ENCODE results near the gene TTC34. TPM values are rescaled to one million over a fixed set of nuclear protein-coding genes. Genes with fewer than 3 reads are reported as not detected.

Gene TTC34
- total RNA-seq, 2 experiments from 2014 or later = 2.7 to 2.8 TPM

- Mint-ChIP-seq H3K27ac (no peak overlapping the region), H3K9me3 (peaks cover 3% of the 10 kb centered on the region), H3K36me3 (no peaks in the 10 kb centered on the region), H3K4me3 (no peak overlapping the region), H3K4me1 (no peaks in the 10 kb centered on the region), H3K27me3 (peaks cover 3% of the 10 kb centered on the region)
- POLR2A ChIA-PET = no interaction called here
- ATAC-seq (ENCODE audit: low read depth) (no peak), DNase-seq (no peak)
Measured at GRCh38 chr1:2822621-2823145, 21.2 kb upstream of the TTC34 start.

GRCh38 chr1:2821966-2822620, 20.6 kb upstream of the TTC34 start:
- POLR2A ChIA-PET = no interaction called here
- ATAC-seq (ENCODE audit: low read depth) = peak; percentile 80
- no peak overlapping the region for H3K4me3 Mint-ChIP-seq

GRCh38 chr1:2821373-2821955, 20.0 kb upstream of the TTC34 start:
- H3K36me3 Mint-ChIP-seq = no peaks in the 10 kb centered on the region
- ATAC-seq (ENCODE audit: low read depth) (no peak), DNase-seq (no peak)
- no peaks in the 10 kb centered on the region for H3K4me1 Mint-ChIP-seq
- H3K4me3 Mint-ChIP-seq = no peak overlapping the region
- no peak overlapping the region for H3K27ac Mint-ChIP-seq
- POLR2A ChIA-PET = no interaction called here
- no peaks in the 10 kb centered on the region for H3K9me3 Mint-ChIP-seq
- H3K27me3 Mint-ChIP-seq = peaks cover 3% of the 10 kb centered on the region

More at GRCh38 chr1:2821966-2822620, 20.6 kb upstream of the TTC34 start:
- Mint-ChIP-seq H3K36me3 (no peaks in the 10 kb centered on the region), H3K27ac (no peak overlapping the region), H3K4me1 (no peaks in the 10 kb centered on the region), H3K27me3 (peaks cover 3% of the 10 kb centered on the region), H3K9me3 (no peaks in the 10 kb centered on the region)
- DNase-seq = peak; percentile 72

- H3K36me3 Mint-ChIP-seq = no peaks in the 10 kb centered on the region
- H3K4me1 Mint-ChIP-seq = no peaks in the 10 kb centered on the region
- no peak overlapping the region for H3K27ac Mint-ChIP-seq
- no peaks in the 10 kb centered on the region for H3K9me3 Mint-ChIP-seq
- H3K4me3 Mint-ChIP-seq = no peak overlapping the region
- ATAC-seq (ENCODE audit: low read depth) (no peak), DNase-seq (no peak)
- peaks cover 3% of the 10 kb centered on the region for H3K27me3 Mint-ChIP-seq
- POLR2A ChIA-PET = no interaction called here
Measured at GRCh38 chr1:2820731-2821372, 19.4 kb upstream of the TTC34 start.

- Mint-ChIP-seq H3K27ac (no peak overlapping the region), H3K36me3 (no peaks in the 10 kb centered on the region), H3K4me1 (no peaks in the 10 kb centered on the region), H3K9me3 (no peaks in the 10 kb centered on the region), H3K27me3 (peaks cover 3% of the 10 kb centered on the region), H3K4me3 (no peak overlapping the region)
- POLR2A ChIA-PET = no interaction called here
- ATAC-seq (ENCODE audit: low read depth) (no peak), DNase-seq (no peak)
Measured at GRCh38 chr1:2819831-2820730, 18.6 kb upstream of the TTC34 start.

- DNase-seq = no peak
- no peak for ATAC-seq (ENCODE audit: low read depth)
- H3K4me3 Mint-ChIP-seq = no peak overlapping the region
- H3K9me3 Mint-ChIP-seq = no peaks in the 10 kb centered on the region
- H3K36me3 Mint-ChIP-seq = no peaks in the 10 kb centered on the region
- POLR2A ChIA-PET = no interaction called here
- no peak overlapping the region for H3K27ac Mint-ChIP-seq
- no peaks in the 10 kb centered on the region for H3K4me1 Mint-ChIP-seq
- H3K27me3 Mint-ChIP-seq = peaks cover 3% of the 10 kb centered on the region
Measured at GRCh38 chr1:2819429-2819828, 17.9 kb upstream of the TTC34 start.

GRCh38 chr1:2817784-2818564, 16.5 kb upstream of the TTC34 start:
- H3K4me1 Mint-ChIP-seq = no peaks in the 10 kb centered on the region
- DNase-seq = no peak
- no peaks in the 10 kb centered on the region for H3K9me3 Mint-ChIP-seq
- no peaks in the 10 kb centered on the region for H3K27me3 Mint-ChIP-seq
- no peaks in the 10 kb centered on the region for H3K36me3 Mint-ChIP-seq
- POLR2A ChIA-PET = no interaction called here
- no peak for ATAC-seq (ENCODE audit: low read depth)
- no peak overlapping the region for H3K27ac Mint-ChIP-seq
- no peak overlapping the region for H3K4me3 Mint-ChIP-seq

GRCh38 chr1:2816786-2817185, 15.3 kb upstream of the TTC34 start:
- H3K27ac Mint-ChIP-seq = no peak overlapping the region
- POLR2A ChIA-PET = no interaction called here
- H3K4me1 Mint-ChIP-seq = no peaks in the 10 kb centered on the region
- H3K27me3 Mint-ChIP-seq = no peaks in the 10 kb centered on the region
- no peak overlapping the region for H3K4me3 Mint-ChIP-seq
- H3K9me3 Mint-ChIP-seq = no peaks in the 10 kb centered on the region
- ATAC-seq (ENCODE audit: low read depth) (no peak), DNase-seq (no peak)
- no peaks in the 10 kb centered on the region for H3K36me3 Mint-ChIP-seq

- Mint-ChIP-seq H3K9me3 (no peaks in the 10 kb centered on the region), H3K36me3 (no peaks in the 10 kb centered on the region), H3K4me1 (no peaks in the 10 kb centered on the region), H3K27ac (no peak overlapping the region), H3K4me3 (no peak overlapping the region), H3K27me3 (no peaks in the 10 kb centered on the region)
- DNase-seq (no peak), ATAC-seq (ENCODE audit: low read depth) (no peak)
- POLR2A ChIA-PET = no interaction called here
Measured at GRCh38 chr1:2815551-2815950, 14.1 kb upstream of the TTC34 start.

GRCh38 chr1:2814511-2815075, 13.1 kb upstream of the TTC34 start:
- no peak for ATAC-seq (ENCODE audit: low read depth)

GRCh38 chr1:2812939-2813653, 11.6 kb upstream of the TTC34 start:
- ATAC-seq (ENCODE audit: low read depth) = no peak
- no peaks in the 10 kb centered on the region for H3K9me3 Mint-ChIP-seq
- H3K27me3 Mint-ChIP-seq = no peaks in the 10 kb centered on the region
- POLR2A ChIA-PET = no interaction called here
- no peak overlapping the region for H3K27ac Mint-ChIP-seq
- H3K4me3 Mint-ChIP-seq = no peak overlapping the region
- DNase-seq = no peak
- no peaks in the 10 kb centered on the region for H3K4me1 Mint-ChIP-seq
- no peaks in the 10 kb centered on the region for H3K36me3 Mint-ChIP-seq

More at GRCh38 chr1:2814511-2815075, 13.1 kb upstream of the TTC34 start:
- Mint-ChIP-seq H3K27me3 (no peaks in the 10 kb centered on the region), H3K36me3 (no peaks in the 10 kb centered on the region), H3K4me1 (no peaks in the 10 kb centered on the region), H3K4me3 (no peak overlapping the region), H3K27ac (no peak overlapping the region), H3K9me3 (no peaks in the 10 kb centered on the region)
- POLR2A ChIA-PET = no interaction called here
- no peak for DNase-seq

- H3K27me3 Mint-ChIP-seq = no peaks in the 10 kb centered on the region
- no peaks in the 10 kb centered on the region for H3K36me3 Mint-ChIP-seq
- POLR2A ChIA-PET = no interaction called here
Measured at GRCh38 chr1:2812136-2812535, 10.6 kb upstream of the TTC34 start.

More at GRCh38 chr1:2812136-2812535, 10.6 kb upstream of the TTC34 start:
- H3K4me1 Mint-ChIP-seq = no peaks in the 10 kb centered on the region
- no peaks in the 10 kb centered on the region for H3K9me3 Mint-ChIP-seq
- ATAC-seq (ENCODE audit: low read depth) (no peak), DNase-seq (no peak)
- no peak overlapping the region for H3K4me3 Mint-ChIP-seq
- H3K27ac Mint-ChIP-seq = no peak overlapping the region

Data from activated naive CD8-positive, alpha-beta T cell treated with anti-CD3 and anti-CD28 coated beads, Interleukin-2, amount 10 ng/mL, durations not matched to agents 7 days and 5 days (primary cell).